GM10266 (cell line): ENCODE measurements around the gene CFAP92.
"Not testable (repeated sequence)": the region's sequence is repeated elsewhere in the genome, so short reads cannot be mapped to it uniquely, and the experiment has no call there.

Experiments used
- DNase-seq: peaks from one replicate; pipeline ENCODE4 v3.0.0; 2012; ENCODE audit errors: extremely low spot score
- TF ChIP-seq, protein P1 (sequence below): IDR thresholded peaks from 2 replicates; pipeline ENCODE4 v1.5.1; 2012; ENCODE audit warnings: mild to moderate bottlenecking, low read depth; ENCODE audit not compliant: control insufficient read depth, insufficient read depth; ENCODE audit errors: missing control alignments

CFAP92 gene

DNA sequence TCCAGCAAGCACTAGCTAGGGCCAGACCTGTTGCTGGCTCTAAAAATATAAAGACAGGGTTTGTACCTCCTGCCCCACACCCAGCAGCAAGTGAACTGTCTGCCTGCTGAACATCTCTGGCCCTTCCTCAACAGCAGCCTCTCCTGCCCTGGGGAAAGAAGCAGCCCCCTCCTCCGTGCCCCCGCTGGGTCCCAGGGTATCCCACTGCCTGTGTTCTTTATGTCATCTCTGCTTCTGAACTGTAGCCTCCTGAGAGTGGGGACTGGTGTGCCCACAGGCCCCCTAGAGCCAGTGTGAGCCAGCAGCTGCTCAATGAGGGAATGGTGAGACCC, 60.0 kb downstream of the CFAP92 start:
- no peak for DNase-seq
- TF ChIP-seq, protein P1, sequence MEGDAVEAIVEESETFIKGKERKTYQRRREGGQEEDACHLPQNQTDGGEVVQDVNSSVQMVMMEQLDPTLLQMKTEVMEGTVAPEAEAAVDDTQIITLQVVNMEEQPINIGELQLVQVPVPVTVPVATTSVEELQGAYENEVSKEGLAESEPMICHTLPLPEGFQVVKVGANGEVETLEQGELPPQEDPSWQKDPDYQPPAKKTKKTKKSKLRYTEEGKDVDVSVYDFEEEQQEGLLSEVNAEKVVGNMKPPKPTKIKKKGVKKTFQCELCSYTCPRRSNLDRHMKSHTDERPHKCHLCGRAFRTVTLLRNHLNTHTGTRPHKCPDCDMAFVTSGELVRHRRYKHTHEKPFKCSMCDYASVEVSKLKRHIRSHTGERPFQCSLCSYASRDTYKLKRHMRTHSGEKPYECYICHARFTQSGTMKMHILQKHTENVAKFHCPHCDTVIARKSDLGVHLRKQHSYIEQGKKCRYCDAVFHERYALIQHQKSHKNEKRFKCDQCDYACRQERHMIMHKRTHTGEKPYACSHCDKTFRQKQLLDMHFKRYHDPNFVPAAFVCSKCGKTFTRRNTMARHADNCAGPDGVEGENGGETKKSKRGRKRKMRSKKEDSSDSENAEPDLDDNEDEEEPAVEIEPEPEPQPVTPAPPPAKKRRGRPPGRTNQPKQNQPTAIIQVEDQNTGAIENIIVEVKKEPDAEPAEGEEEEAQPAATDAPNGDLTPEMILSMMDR, result no peak

DNA sequence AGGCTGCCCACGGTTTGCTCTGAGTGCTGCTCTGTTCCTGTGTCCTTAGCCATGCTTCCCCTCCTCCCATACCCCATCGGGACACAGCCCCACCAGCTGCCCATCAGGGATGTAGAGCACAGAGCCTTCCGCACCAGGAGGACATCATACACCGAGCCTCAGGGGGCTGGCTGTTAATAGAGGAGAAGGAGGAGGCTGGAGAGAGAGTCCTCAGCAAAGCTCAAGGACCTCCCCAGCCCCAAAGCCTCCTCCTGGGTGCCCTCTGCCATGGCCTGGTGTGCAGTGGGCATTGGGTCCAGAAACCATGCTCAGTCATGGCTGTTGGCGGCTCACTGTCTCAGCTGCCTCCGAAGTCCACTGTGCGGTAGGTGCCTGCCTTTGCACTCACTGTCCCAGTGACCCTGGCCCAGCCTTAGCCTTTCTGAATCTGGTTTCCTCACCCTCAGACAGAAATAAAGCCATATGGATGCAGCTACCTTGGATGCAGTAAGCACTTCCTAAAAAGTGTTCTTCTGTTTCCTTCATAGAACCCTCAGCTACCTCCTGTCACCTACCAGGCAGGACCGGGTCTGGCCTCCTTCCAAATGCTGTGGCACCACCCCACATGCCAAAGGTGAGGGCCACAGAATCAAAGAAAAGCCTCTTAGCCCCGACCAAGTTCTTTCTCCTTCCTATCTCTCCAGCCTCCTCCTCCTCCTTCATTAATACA, 60.5 kb downstream of the CFAP92 start:
- DNase-seq, result no peak
- TF ChIP-seq, protein P1, result no peak

DNA sequence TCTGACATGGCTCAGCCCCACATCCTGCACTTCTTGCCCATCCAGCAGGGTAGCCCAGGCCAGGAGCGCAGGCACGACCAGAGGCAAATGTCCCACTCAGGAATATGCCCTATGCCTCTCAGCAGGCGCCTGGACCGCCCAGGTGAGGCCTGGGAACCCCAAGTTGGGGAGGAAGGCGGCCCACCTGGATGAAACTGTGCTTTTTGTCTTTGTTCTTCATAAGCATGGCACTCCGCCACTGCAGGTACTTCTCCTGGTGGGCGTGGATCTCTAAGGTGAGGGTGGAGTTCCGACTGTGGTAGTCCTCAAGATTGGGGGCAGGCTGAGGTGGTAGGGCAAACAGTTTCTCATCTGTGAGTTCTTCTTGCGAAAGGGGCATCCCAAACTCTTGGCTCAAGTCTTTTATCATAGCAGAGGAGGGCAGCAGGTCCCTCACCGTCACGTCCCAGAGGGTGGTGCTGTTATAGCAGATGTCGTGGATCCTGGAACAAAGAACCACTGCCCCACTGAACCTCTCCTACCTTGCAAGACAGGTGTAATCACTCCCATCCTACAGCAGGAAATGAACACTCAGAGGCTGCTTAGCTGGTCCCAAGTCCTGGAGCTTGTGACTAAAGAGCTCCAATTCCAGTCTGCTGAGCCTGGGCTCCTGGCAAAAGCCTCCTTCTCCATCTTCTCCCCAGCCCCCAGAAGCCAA, 61.2 kb downstream of the CFAP92 start:
- DNase-seq, result no peak
- TF ChIP-seq, protein P1, result no peak

DNA sequence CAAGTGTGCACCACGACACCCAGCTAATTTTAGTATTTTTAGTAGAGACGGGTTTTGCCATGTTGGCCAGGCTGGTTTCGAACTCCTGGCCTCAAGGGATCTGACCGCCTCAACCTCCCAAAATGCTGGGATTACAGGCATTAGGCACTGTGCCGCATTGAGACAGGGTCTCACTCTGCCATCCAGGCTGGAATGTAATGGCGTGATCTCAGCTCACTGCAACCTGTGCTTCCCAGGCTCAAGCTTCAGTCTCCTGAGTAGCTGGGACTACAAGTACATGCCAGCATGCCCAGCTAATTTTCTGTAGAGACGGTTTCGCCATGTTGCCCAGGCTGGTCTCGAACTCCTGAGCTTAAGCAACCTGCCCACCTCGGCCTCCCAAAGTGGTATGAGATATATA, 62.8 kb downstream of the CFAP92 start:
- DNase-seq, result no peak
- TF ChIP-seq, protein P1, result no peak

DNA sequence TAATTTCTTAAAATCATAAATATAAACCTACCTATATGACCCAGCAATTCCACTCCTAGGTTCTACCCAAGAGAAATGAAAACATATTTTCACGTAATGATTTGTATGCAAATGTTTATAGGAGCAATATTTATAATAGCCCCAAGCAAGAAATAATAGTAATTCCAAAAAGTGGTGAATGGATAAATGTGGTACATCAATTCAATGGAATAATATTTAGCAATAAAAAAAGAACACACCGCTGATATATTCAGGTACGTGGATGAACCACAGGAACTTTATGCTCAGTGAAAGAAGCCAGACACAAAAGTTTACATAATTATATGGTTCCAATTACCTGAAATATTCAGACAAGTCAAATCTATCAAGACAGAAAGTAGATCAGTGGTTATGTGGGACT, 64.5 kb downstream of the CFAP92 start:
- TF ChIP-seq, protein P1, result no peak
- no peak for DNase-seq

DNA sequence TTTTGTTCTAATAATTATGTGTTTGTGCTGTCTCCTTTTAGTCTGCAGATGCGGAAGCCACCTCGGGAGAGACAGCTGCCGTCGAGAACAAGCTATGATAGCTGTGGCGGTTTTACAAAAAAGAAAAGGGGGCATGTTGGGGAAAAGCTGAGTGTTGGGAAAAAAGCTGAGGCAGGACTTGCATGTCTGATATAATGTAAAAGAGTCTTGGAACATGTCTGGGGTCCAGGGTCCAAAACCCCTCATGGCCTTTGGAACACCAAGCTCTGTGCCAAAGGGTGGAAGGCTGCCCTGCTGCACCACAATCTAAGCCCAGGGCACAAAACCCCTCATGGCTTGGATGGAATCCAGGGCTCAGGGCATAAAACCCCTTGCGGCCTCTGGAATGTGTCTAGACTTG, 69.9 kb downstream of the CFAP92 start:
- not testable (repeated sequence) for DNase-seq

DNA sequence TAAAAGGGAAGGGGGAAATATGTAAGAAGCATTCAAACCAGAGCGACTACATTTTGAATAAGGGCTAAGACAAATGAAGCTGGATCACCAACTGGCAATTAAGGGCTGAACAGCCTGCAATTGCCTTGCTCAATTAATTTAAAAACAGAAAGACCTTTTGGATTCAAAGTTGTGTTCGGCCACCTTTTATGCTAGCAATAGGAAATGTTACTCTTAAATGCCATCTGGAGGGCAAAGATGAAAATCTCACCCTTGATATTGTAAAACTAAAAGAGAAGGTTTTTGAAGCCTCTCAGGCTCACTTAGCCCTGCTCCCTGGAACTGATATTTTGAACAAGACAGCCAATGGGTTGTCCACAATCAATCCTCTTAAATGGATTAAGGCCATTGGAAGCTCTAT, 70.3 kb downstream of the CFAP92 start:
- no peak for DNase-seq

More for the DNA sequence above, 70.3 kb downstream of the CFAP92 start:
- TF ChIP-seq, protein P1, result no peak
